ENCODE results near the gene HCRT.

GRCh38 chr17:42190491-42191274, 5.4 kb upstream of the HCRT start:
- TF ChIP-seq EZH2 (IDR thresholded peaks at IDR 0.05; ENCODE audit: insufficient read depth, low read length) (no peak), CTCF (IDR thresholded peaks at IDR 0.05; ENCODE audit: insufficient read depth, low read depth, low read length) (no peak)
